K562 (cell line): ENCODE data around the gene LPIN1. TPM values are rescaled to one million over a fixed set of nuclear protein-coding genes. Genes with fewer than 3 reads are reported as not detected.

Source experiments
- ATAC-seq: fragments of 200-7000 bp; cut with Tn5 transposase; 3 replicates; pipeline ENCODE4 v1.9.1; 2020; ENCODE audit warnings: moderate library complexity
- BruUV-seq: library from RNA; stranded (reverse); fragments of 400-500 nt; replicated peaks from 2 replicates; lab custom pipeline; 2021; lab: Mats Ljungman, UMichigan
- CTCF ChIA-PET: fragments of 300-600 bp; formaldehyde crosslinking; extraction: SDS; loops from one replicate; lab custom pipeline; 2021; ENCODE audit warnings: low intra/inter-chr PET ratio; lab: Yijun Ruan, JAX
- POLR2A ChIA-PET: fragments of 300-600, 350-650 bp; sonication (Branson Sonifier 250); formaldehyde crosslinking; extraction: SDS; loops from one replicate; lab custom pipeline; 2021; ENCODE audit warnings: antibody characterized with exemption, inconsistent platforms; lab: Yijun Ruan, JAX
- DNase-seq, 4 experiments: peaks; one replicate each; pipeline versions ENCODE4 v3.0.0 to v3.0.0-alpha.2; 2011 to 2018; ENCODE audit warnings: low spot score in 3 of 4, mixed read lengths in 3 of 4; ENCODE audit errors: extremely low read depth in 1 of 4
- FAIRE-seq: peaks from 2 replicates; lab custom pipeline; 2011; peaks lifted over from hg19 to GRCh38; lab: Jason Lieb, UNC
- H2AFZ ChIP-seq: 2 replicates; pipeline ENCODE4 v1.6.0; 2011; ENCODE audit warnings: low read depth, low read length, control low read depth, inconsistent platforms
- H3K27ac ChIP-seq: fragments of 200-600 bp; 3 replicates; pipeline ENCODE4 v1.8.0; 2011; ENCODE audit warnings: low read depth, mild to moderate bottlenecking, control low read depth, inconsistent platforms, low read length, moderate library complexity, mixed read lengths; ENCODE audit errors: extremely low read depth
- H3K27me3 ChIP-seq, 2 experiments: fragments of 300-600 bp in 1 of 2; 2 replicates in 1 of 2; 3 replicates in 1 of 2; pipeline versions ENCODE4 v1.6.0 to v1.8.0; 2011; ENCODE audit warnings: inconsistent platforms in 2 of 2, low read length in 2 of 2, mild to moderate bottlenecking in 1 of 2, mixed read lengths in 1 of 2, moderate library complexity in 1 of 2; ENCODE audit not compliant: control insufficient read depth in 2 of 2, insufficient read depth in 2 of 2
- H3K36me3 ChIP-seq: fragments of 300-600 bp; 3 replicates; pipeline ENCODE4 v1.8.0; 2011; ENCODE audit warnings: mild to moderate bottlenecking, low read length, inconsistent platforms; ENCODE audit not compliant: control insufficient read depth, insufficient read depth
- H3K4me1 ChIP-seq, 2 experiments: fragments of 200-600 bp in 1 of 2; replicated peaks in 1 of 2; 2 replicates in 1 of 2; 3 replicates in 1 of 2; pipeline versions ENCODE4 v1.5.1 to v1.8.0; 2011; ENCODE audit warnings: inconsistent platforms in 2 of 2, low read length in 2 of 2, mild to moderate bottlenecking in 1 of 2, mixed read lengths in 1 of 2, moderate library complexity in 1 of 2; ENCODE audit not compliant: control insufficient read depth in 2 of 2, insufficient read depth in 2 of 2
- H3K4me2 ChIP-seq: 2 replicates; pipeline ENCODE4 v1.6.1; 2011; ENCODE audit warnings: low read length, control low read depth, inconsistent platforms, mixed read lengths; ENCODE audit not compliant: insufficient read depth
- H3K4me3 ChIP-seq: fragments of 200-600 bp; sonication (generic), shearing (Covaris generic); 2 replicates; pipeline ENCODE4 v1.5.1; 2016; ENCODE audit warnings: control low read depth, inconsistent platforms
- H3K79me2 ChIP-seq: fragments of 200-600 bp; 3 replicates; pipeline ENCODE4 v1.8.0; 2011; ENCODE audit warnings: low read length, inconsistent platforms; ENCODE audit not compliant: control insufficient read depth, insufficient read depth
- H3K9ac ChIP-seq, 2 experiments: 2 replicates each; pipeline versions ENCODE4 v1.6.0 to v1.6.1; 2011; ENCODE audit warnings: low read depth in 2 of 2, low read length in 2 of 2, control low read depth in 1 of 2, inconsistent platforms in 1 of 2, mild to moderate bottlenecking in 1 of 2, mixed read lengths in 1 of 2; ENCODE audit not compliant: insufficient read depth in 1 of 2
- H3K9me1 ChIP-seq: one replicate; pipeline ENCODE4 v1.6.0; 2011; ENCODE audit warnings: inconsistent platforms, mild to moderate bottlenecking, low read length, moderate library complexity; ENCODE audit not compliant: control insufficient read depth, insufficient read depth
- H3K9me3 ChIP-seq: replicated peaks from 2 replicates; pipeline ENCODE4 v1.5.1; 2011; ENCODE audit warnings: low read depth, low read length, inconsistent platforms; ENCODE audit not compliant: control insufficient read depth, insufficient read depth
- H4K20me1 ChIP-seq: replicated peaks from 2 replicates; pipeline ENCODE4 v1.6.1; 2011; ENCODE audit warnings: low read length, inconsistent platforms, mixed read lengths; ENCODE audit not compliant: control insufficient read depth, insufficient read depth
- ATF1 ChIP-seq, 2 experiments: fragments of 450-650 bp in 1 of 2; IDR thresholded peaks; 2 replicates each; pipeline ENCODE4 v1.6.1; 2016; ENCODE audit warnings: missing compliant biosample characterization in 1 of 2, missing genetic modification characterization in 1 of 2
- ELF2 ChIP-seq: fragments of 250-450 bp; sonication (Bioruptor Pico); IDR thresholded peaks from 2 replicates; pipeline ENCODE4 v1.5.0; 2021; ENCODE audit warnings: mild to moderate bottlenecking
- MBD2 ChIP-seq: sonication (generic); IDR thresholded peaks from 2 replicates; pipeline ENCODE4 v1.6.1; 2016; ENCODE audit warnings: low read depth, borderline replicate concordance
- MTA3 ChIP-seq: fragments of 450-650 bp; formaldehyde crosslinking; IDR thresholded peaks from 2 replicates; pipeline ENCODE4 v1.6.1; 2017; ENCODE audit warnings: mild to moderate bottlenecking, borderline replicate concordance
- PHF8 ChIP-seq: fragments of 200-600 bp; sonication (generic); IDR thresholded peaks from 2 replicates; pipeline ENCODE4 v1.6.1; 2012; ENCODE audit warnings: mixed run types, mild to moderate bottlenecking, inconsistent platforms, low read length, moderate library complexity, borderline replicate concordance
- SRSF3 ChIP-seq: fragments of 200-400 bp; formaldehyde crosslinking; IDR thresholded peaks from 2 replicates; pipeline ENCODE4 v1.6.1; 2016; ENCODE audit warnings: mild to moderate bottlenecking, low read length, moderate library complexity; ENCODE audit not compliant: insufficient read depth
- WGBS: fragments of 100-300 bp; shearing (Covaris generic); methylation state at CpG from one replicate; pipeline ENCODE4 v1.1.6; 2016; ENCODE audit warnings: low coverage, mixed read lengths; ENCODE audit not compliant: insufficient coverage; ENCODE audit errors: missing lambda C conversion rate; 5-methylcytosine and 5-hydroxymethylcytosine counted together
- in situ Hi-C: fragments of 300-500 bp; cut with MboI; formaldehyde crosslinking; loops from 4 replicates; pipeline ENCODE4 v1.15.0; 2018; ENCODE audit warnings: inconsistent platforms, mixed read lengths
- intact Hi-C: fragments of 100-400 bp; cut with micrococcal nuclease; formaldehyde crosslinking; loops from 2 replicates; pipeline ENCODE4 v1.14.2; 2022
- polyA plus RNA-seq, 8 experiments: library from polyadenylated mRNA; depleted of rRNA in 4 of 8; stranded (reverse) in 5 of 8; unstranded in 3 of 8; fragments of >200 nt; fragmentation: Nextera tagmentation in 2 of 8; fragmentation: Illumina TruSeq in 1 of 8; extraction: Ambion mirVana in 2 of 8; extraction: Trizol in 1 of 8; gene quantifications; 2 replicates each; pipeline versions ENCODE4 v1.2.1 to v1.2.3, GENCODE V29; 2011 to 2014; ENCODE audit warnings: inconsistent platforms in 1 of 8, missing spikeins in 1 of 8
- total RNA-seq, 7 experiments: library from RNA; depleted of rRNA in 6 of 7; stranded (reverse); fragments of >200 nt in 6 of 7; fragmentation: Illumina TruSeq in 2 of 7; extraction: Trizol in 2 of 7; gene quantifications; 2 replicates each; pipeline versions ENCODE4 v1.2.1 to v1.2.3, GENCODE V29; 2011 to 2021; ENCODE audit warnings: low replicate concordance in 1 of 7
- TF ChIP-seq, protein P1 (sequence below): conservative IDR thresholded peaks from 2 replicates; pipeline ENCODE4 v1.6.1; 2011; ENCODE audit warnings: low read depth, mild to moderate bottlenecking, low read length; ENCODE audit not compliant: control insufficient read depth
- TF ChIP-seq, protein P2 (sequence below): fragments of 250-450 bp; sonication (Bioruptor Pico); IDR thresholded peaks from 2 replicates; pipeline ENCODE4 v1.5.0; 2021
- TF ChIP-seq, protein P3 (sequence below): fragments of 450-650 bp; IDR thresholded peaks from 2 replicates; pipeline ENCODE4 v1.6.1; 2014; ENCODE audit warnings: low read depth, mild to moderate bottlenecking, moderate library complexity, borderline replicate concordance

The LPIN1 gene
- total and polyA plus RNA-seq, 9 of the 15 experiments (the other 6 are each of a cell fraction or from before 2014, with no cell fraction given), result 9.2 to 84.0 (median 27.8) TPM

DNA sequence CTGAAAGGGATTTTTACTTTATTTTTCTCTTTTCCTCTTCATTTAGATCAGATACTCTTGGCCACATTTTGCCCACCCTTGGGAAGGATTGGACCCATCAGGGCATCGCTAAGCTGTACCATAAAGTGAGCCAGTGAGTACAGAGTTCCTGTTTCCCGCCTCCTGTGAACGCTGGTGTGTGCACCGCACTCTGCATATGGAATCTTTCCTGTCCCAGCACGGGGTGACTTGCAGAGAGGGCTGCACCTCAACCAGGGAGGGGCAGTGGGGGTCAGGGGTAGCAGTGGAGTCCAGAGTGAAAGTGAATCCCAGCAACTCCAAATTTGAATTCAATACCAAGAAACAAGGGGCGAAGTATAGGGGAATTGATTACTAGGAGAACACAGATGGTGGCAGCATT, 58.6 kb downstream of the LPIN1 start:
- H3K4me3 ChIP-seq, result no peak overlapping the region
- peaks cover 84% of the 10 kb centered on the region; the same call in 2 of the 3 replicates for H3K36me3 ChIP-seq
- 94% methylated on average over 6 of the region's 6 CpGs for WGBS
- H3K4me1 ChIP-seq, result no peaks in the 10 kb centered on the region
- in situ Hi-C loops (no loop called here), intact Hi-C loops (no loop called here)
- no peaks in the 10 kb centered on the region for H3K27me3 ChIP-seq
- ChIA-PET CTCF (no interaction called here), POLR2A (no interaction called here)
- BruUV-seq, result no TSS peak
- H2AFZ ChIP-seq, result no peak overlapping the region
- H3K9ac ChIP-seq, result no peak overlapping the region
- no peaks in the 10 kb centered on the region for H4K20me1 ChIP-seq
- no peaks in the 10 kb centered on the region for H3K79me2 ChIP-seq
- no peak overlapping the region for H3K27ac ChIP-seq
- no peak for FAIRE-seq
- no peaks in the 10 kb centered on the region for H3K9me1 ChIP-seq
- TF ChIP-seq ATF1 (CRISPR knock-in tag; IDR thresholded peaks at IDR 0.05), result no peak
- TF ChIP-seq ATF1 (tag; IDR thresholded peaks at IDR 0.05), result no peak
- TF ChIP-seq ELF2 (CRISPR knock-in tag), result no peak
- TF ChIP-seq, protein P1, sequence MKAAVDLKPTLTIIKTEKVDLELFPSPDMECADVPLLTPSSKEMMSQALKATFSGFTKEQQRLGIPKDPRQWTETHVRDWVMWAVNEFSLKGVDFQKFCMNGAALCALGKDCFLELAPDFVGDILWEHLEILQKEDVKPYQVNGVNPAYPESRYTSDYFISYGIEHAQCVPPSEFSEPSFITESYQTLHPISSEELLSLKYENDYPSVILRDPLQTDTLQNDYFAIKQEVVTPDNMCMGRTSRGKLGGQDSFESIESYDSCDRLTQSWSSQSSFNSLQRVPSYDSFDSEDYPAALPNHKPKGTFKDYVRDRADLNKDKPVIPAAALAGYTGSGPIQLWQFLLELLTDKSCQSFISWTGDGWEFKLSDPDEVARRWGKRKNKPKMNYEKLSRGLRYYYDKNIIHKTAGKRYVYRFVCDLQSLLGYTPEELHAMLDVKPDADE, result no peak
- TF ChIP-seq, protein P2, sequence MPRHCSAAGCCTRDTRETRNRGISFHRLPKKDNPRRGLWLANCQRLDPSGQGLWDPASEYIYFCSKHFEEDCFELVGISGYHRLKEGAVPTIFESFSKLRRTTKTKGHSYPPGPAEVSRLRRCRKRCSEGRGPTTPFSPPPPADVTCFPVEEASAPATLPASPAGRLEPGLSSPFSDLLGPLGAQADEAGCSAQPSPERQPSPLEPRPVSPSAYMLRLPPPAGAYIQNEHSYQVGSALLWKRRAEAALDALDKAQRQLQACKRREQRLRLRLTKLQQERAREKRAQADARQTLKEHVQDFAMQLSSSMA (CRISPR knock-in tag), result no peak
- TF ChIP-seq PHF8, result no peak
- no peak for TF ChIP-seq MBD2
- TF ChIP-seq MTA3, result no peak
- TF ChIP-seq SRSF3, result no peak
- TF ChIP-seq, protein P3, sequence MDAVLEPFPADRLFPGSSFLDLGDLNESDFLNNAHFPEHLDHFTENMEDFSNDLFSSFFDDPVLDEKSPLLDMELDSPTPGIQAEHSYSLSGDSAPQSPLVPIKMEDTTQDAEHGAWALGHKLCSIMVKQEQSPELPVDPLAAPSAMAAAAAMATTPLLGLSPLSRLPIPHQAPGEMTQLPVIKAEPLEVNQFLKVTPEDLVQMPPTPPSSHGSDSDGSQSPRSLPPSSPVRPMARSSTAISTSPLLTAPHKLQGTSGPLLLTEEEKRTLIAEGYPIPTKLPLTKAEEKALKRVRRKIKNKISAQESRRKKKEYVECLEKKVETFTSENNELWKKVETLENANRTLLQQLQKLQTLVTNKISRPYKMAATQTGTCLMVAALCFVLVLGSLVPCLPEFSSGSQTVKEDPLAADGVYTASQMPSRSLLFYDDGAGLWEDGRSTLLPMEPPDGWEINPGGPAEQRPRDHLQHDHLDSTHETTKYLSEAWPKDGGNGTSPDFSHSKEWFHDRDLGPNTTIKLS, result no peak
- no peak overlapping the region for H3K4me2 ChIP-seq
- ATAC-seq, result no peak
- DNase-seq, result no peak
- H3K9me3 ChIP-seq, result no peaks in the 10 kb centered on the region
